GM12878 (cell line): ENCODE results near the gene ZCCHC18. TPM values are rescaled to one million over a fixed set of nuclear protein-coding genes. Genes with fewer than 3 reads are reported as not detected.

ENCODE experiments used
- ATAC-seq: fragments of 200-7000 bp; cut with Tn5 transposase; 3 replicates; pipeline ENCODE4 v1.9.1; 2020; ENCODE audit warnings: mild to moderate bottlenecking, moderate library complexity
- BruUV-seq: library from RNA; stranded (reverse); fragments of 400-500 nt; replicated peaks from 2 replicates; lab custom pipeline; 2021; lab: Mats Ljungman, UMichigan
- CTCF ChIA-PET: fragments of 300-600 bp; sonication (Branson Sonifier 250); formaldehyde crosslinking; extraction: SDS; loops from one replicate; lab custom pipeline; 2021; ENCODE audit warnings: inconsistent platforms; lab: Yijun Ruan, JAX
- POLR2A ChIA-PET: fragments of 350-600 bp; formaldehyde crosslinking; extraction: SDS; loops from one replicate; lab custom pipeline; 2021; ENCODE audit warnings: inconsistent platforms; lab: Charles Lee
- RAD21 ChIA-PET: fragments of 300-600 bp; sonication (Branson Sonifier 250); formaldehyde crosslinking; loops from one replicate; lab custom pipeline; 2023; ENCODE audit warnings: antibody characterized with exemption; ENCODE audit not compliant: unreplicated experiment; lab: Charles Lee
- SMC1A ChIA-PET: fragments of 300-600 bp; sonication (Branson Sonifier 250); formaldehyde crosslinking; loops from one replicate; lab custom pipeline; 2023; ENCODE audit not compliant: unreplicated experiment, uncharacterized antibody; lab: Charles Lee
- DNase-seq: peaks from one replicate; pipeline ENCODE4 v3.0.0-alpha.2; 2011; ENCODE audit warnings: low read depth, low spot score
- FAIRE-seq: peaks from 3 replicates; lab custom pipeline; 2011; peaks lifted over from hg19 to GRCh38; lab: Jason Lieb, UNC
- H2AFZ ChIP-seq: 2 replicates; pipeline ENCODE4 v1.6.0; 2011; ENCODE audit warnings: low read depth, low read length, control low read depth; ENCODE audit not compliant: control insufficient read depth
- H3K27ac ChIP-seq: 2 replicates; pipeline ENCODE4 v1.5.1; 2011; ENCODE audit warnings: control low read depth; ENCODE audit not compliant: control insufficient read depth, insufficient read depth
- H3K27me3 ChIP-seq, 2 experiments: replicated peaks in 1 of 2; 2 replicates each; pipeline versions ENCODE4 v1.6.0 to v1.6.1; 2011; ENCODE audit warnings: low read length in 1 of 2; ENCODE audit not compliant: control insufficient read depth in 2 of 2, insufficient read depth in 2 of 2
- H3K36me3 ChIP-seq, 2 experiments: 2 replicates each; pipeline ENCODE4 v1.5.1; 2011; ENCODE audit warnings: low read length in 1 of 2; ENCODE audit not compliant: control insufficient read depth in 2 of 2, insufficient read depth in 2 of 2
- H3K4me1 ChIP-seq: 2 replicates; pipeline ENCODE4 v1.6.1; 2011; ENCODE audit warnings: mild to moderate bottlenecking, low read length, moderate library complexity, mixed read lengths; ENCODE audit not compliant: control insufficient read depth, insufficient read depth
- H3K4me2 ChIP-seq: 2 replicates; pipeline ENCODE4 v1.6.0; 2011; ENCODE audit warnings: control low read depth; ENCODE audit not compliant: control insufficient read depth, insufficient read depth
- H3K4me3 ChIP-seq: fragments of 200-600 bp; sonication (generic); 2 replicates; pipeline ENCODE4 v1.5.1; 2016
- H3K79me2 ChIP-seq: 2 replicates; pipeline ENCODE4 v1.6.0; 2011; ENCODE audit warnings: low read length; ENCODE audit not compliant: control insufficient read depth, insufficient read depth
- H3K9ac ChIP-seq: 2 replicates; pipeline ENCODE4 v1.8.0; 2011; ENCODE audit warnings: low read length, control low read depth, mixed read lengths; ENCODE audit not compliant: control insufficient read depth, insufficient read depth
- H3K9me3 ChIP-seq: replicated peaks from 3 replicates; pipeline ENCODE4 v1.5.1; 2011; ENCODE audit warnings: mild to moderate bottlenecking, low read length; ENCODE audit not compliant: control insufficient read depth, insufficient read depth
- H4K20me1 ChIP-seq: 2 replicates; pipeline ENCODE4 v1.6.0; 2011; ENCODE audit not compliant: control insufficient read depth, insufficient read depth
- CEBPB ChIP-seq, 2 experiments: fragments of 150-350 bp in 1 of 2; IDR thresholded peaks; 2 replicates each; pipeline ENCODE4 v1.6.1; 2012 to 2014; ENCODE audit warnings: low read depth in 2 of 2, low read length in 2 of 2, borderline replicate concordance in 1 of 2, inconsistent platforms in 1 of 2
- NFYA ChIP-seq: IDR thresholded peaks from 2 replicates; pipeline ENCODE4 v1.6.1; 2011; ENCODE audit warnings: low read depth, mild to moderate bottlenecking, low read length, improper control_type of control experiment, borderline replicate concordance
- NFYB ChIP-seq: IDR thresholded peaks from 2 replicates; pipeline ENCODE4 v1.6.1; 2011; ENCODE audit warnings: low read depth, mild to moderate bottlenecking, low read length, improper control_type of control experiment, moderate library complexity; ENCODE audit not compliant: insufficient read depth
- POU2F2 ChIP-seq: IDR thresholded peaks from 3 replicates; pipeline ENCODE4 v1.6.1; 2011; ENCODE audit warnings: low read depth, mild to moderate bottlenecking, low read length, borderline replicate concordance
- SKIL ChIP-seq: fragments of 450-650 bp; IDR thresholded peaks from 2 replicates; pipeline ENCODE4 v1.6.1; 2017; ENCODE audit warnings: mild to moderate bottlenecking, low read depth, inconsistent platforms; ENCODE audit not compliant: poor library complexity, severe bottlenecking
- SMC3 ChIP-seq: IDR thresholded peaks from 2 replicates; pipeline ENCODE4 v1.6.1; 2011; ENCODE audit warnings: low read length, improper control_type of control experiment, borderline replicate concordance
- USF2 ChIP-seq: IDR thresholded peaks from 2 replicates; pipeline ENCODE4 v1.6.1; 2011; ENCODE audit warnings: low read depth, low read length, improper control_type of control experiment, borderline replicate concordance
- WGBS: methylation state at CpG from one replicate; pipeline ENCODE4 v1.1.6; 2016; ENCODE audit warnings: low lambda C conversion rate; ENCODE audit not compliant: insufficient replicate concordance, insufficient coverage; ENCODE audit errors: missing lambda C conversion rate; 5-methylcytosine and 5-hydroxymethylcytosine counted together
- in situ Hi-C: fragments of 300-500 bp; cut with MboI; formaldehyde crosslinking; loops from 9 replicates; pipeline ENCODE4 v1.14.3; 2018; ENCODE audit warnings: mixed read lengths
- intact Hi-C: fragments of 100-400 bp; cut with micrococcal nuclease; formaldehyde crosslinking; loops from one replicate; pipeline ENCODE4 v1.14.2; 2022; ENCODE audit not compliant: unreplicated experiment
- polyA plus RNA-seq, 11 experiments: library from polyadenylated mRNA; depleted of rRNA in 4 of 11; unstranded in 6 of 11; stranded (reverse) in 5 of 11; fragments of >200 nt; fragmentation: Nextera tagmentation in 4 of 11; fragmentation: Illumina TruSeq in 1 of 11; extraction: Ambion mirVana in 4 of 11; extraction: Trizol in 1 of 11; gene quantifications; 1 replicate in 1 of 11; 2 replicates in 10 of 11; pipeline versions ENCODE4 v1.2.1 to v1.2.3, GENCODE V29; 2011 to 2016; ENCODE audit warnings: inconsistent platforms in 2 of 11, missing spikeins in 2 of 11, low read depth in 1 of 11
- total RNA-seq, 4 experiments: library from RNA; depleted of rRNA in 3 of 4; stranded (reverse); fragments of >200 nt in 3 of 4; fragmentation: Illumina TruSeq in 1 of 4; extraction: Trizol in 1 of 4; gene quantifications; 2 replicates each; pipeline versions ENCODE4 v1.2.1 to v1.2.3, GENCODE V29; 2013 to 2021
- TF ChIP-seq, protein P1 (sequence below): fragments of 450-650 bp; IDR thresholded peaks from 2 replicates; pipeline ENCODE4 v1.6.1; 2014; ENCODE audit warnings: mild to moderate bottlenecking
- TF ChIP-seq, protein P2 (sequence below): fragments of 450-650 bp; IDR thresholded peaks from 2 replicates; pipeline ENCODE4 v1.6.1; 2017; ENCODE audit warnings: low read depth, mild to moderate bottlenecking, moderate library complexity

Gene ZCCHC18
- total and polyA plus RNA-seq, 10 of the 15 experiments (the other 5 are each of a cell fraction or from before 2014, with no cell fraction given), result 1.0 to 4.2 (median 2.3) TPM

DNA sequence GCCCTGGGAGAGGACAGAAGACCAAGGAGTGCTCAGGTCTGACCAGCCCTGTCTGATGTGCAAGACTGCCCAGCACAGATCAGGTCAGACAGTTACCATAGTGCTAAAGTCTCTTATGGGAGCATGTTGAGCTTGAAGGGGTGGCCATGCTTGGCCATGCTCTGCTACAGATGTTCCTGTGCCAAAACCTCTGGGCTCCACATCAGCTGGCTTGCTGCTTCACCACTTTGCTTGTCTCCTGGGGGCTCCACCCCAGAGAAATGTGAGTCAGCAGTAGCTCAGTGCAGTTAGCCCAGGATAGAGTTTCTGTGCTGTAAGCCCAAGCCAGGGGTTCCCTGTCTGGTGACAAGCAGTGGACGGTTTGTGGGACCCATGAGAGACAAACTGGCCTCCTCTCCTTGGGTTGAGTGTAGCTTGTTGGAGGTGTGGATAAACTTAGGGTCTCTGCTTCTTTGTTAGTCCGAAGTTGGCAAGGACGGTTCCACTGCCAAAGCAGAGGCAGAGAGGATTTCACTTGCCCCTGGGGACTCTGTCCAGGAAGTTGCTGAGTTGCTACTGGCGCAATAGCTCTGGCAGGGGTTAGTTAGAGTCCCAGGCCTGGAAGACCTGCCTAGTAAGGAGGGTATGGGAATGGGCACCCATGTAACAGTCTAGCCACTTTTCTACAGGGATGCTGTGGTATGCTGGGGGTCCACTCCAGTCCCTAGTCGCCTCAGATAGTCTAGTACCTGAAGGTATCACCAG, 27.6 kb upstream of the ZCCHC18 start:
- no peak overlapping the region for H2AFZ ChIP-seq
- ChIA-PET POLR2A (no interaction called here), CTCF (no interaction called here), SMC1A (no interaction called here), RAD21 (no interaction called here)
- in situ Hi-C loops (no loop called here), intact Hi-C loops (no loop called here)
- no peaks in the 10 kb centered on the region; a peak in 1 of 4 replicates for H3K27me3 ChIP-seq
- DNase-seq, result no peak
- no peak for FAIRE-seq
- no peak overlapping the region for H3K4me3 ChIP-seq
- no peak overlapping the region for H3K27ac ChIP-seq
- no peaks in the 10 kb centered on the region for H3K36me3 ChIP-seq
- H3K9ac ChIP-seq, result no peak overlapping the region
- H3K4me1 ChIP-seq, result no peaks in the 10 kb centered on the region
- H3K9me3 ChIP-seq, result no peaks in the 10 kb centered on the region
- no peaks in the 10 kb centered on the region for H3K79me2 ChIP-seq
- ATAC-seq, result no peak
- no TSS peak for BruUV-seq
- 30% methylated on average over 5 of the region's 5 CpGs for WGBS
- H4K20me1 ChIP-seq, result no peaks in the 10 kb centered on the region
- no peak overlapping the region for H3K4me2 ChIP-seq
- no peak for TF ChIP-seq USF2
- no peak for TF ChIP-seq NFYA

- Histone ChIP-seq H3K79me2 (no peaks in the 10 kb centered on the region), H3K4me2 (no peak overlapping the region), H3K4me1 (no peaks in the 10 kb centered on the region), H3K27me3 (no peaks in the 10 kb centered on the region; a peak in 1 of 4 replicates), H3K4me3 (no peak overlapping the region), H3K27ac (no peak overlapping the region), H3K9ac (no peak overlapping the region), H2AFZ (no peak overlapping the region), H3K36me3 (no peaks in the 10 kb centered on the region), H4K20me1 (no peaks in the 10 kb centered on the region), H3K9me3 (no peaks in the 10 kb centered on the region)
- in situ Hi-C loops, result no loop called here
- RAD21 ChIA-PET, result no interaction called here
- DNase-seq (no peak), FAIRE-seq (no peak), ATAC-seq (no peak)
- 26% methylated on average over 7 of the region's 7 CpGs for WGBS
- SMC1A ChIA-PET, result no interaction called here
- BruUV-seq, result no TSS peak
- POLR2A ChIA-PET, result interaction anchor here (0.6 kb wide), 1 partner anchor 398 kb away, joined by 5 read pairs; no protein-coding TSS in a partner anchor
- CTCF ChIA-PET, result no interaction called here
- intact Hi-C loops, result no loop called here
- TF ChIP-seq CEBPB (IDR thresholded peaks at IDR 0.05; ENCODE audit: borderline replicate concordance in 1 of 2, low read depth in 2 of 2, low read length in 2 of 2) (no peak), POU2F2 (no peak), SKIL (no peak), NFYB (no peak), SMC3 (no peak)
- TF ChIP-seq, protein P1, sequence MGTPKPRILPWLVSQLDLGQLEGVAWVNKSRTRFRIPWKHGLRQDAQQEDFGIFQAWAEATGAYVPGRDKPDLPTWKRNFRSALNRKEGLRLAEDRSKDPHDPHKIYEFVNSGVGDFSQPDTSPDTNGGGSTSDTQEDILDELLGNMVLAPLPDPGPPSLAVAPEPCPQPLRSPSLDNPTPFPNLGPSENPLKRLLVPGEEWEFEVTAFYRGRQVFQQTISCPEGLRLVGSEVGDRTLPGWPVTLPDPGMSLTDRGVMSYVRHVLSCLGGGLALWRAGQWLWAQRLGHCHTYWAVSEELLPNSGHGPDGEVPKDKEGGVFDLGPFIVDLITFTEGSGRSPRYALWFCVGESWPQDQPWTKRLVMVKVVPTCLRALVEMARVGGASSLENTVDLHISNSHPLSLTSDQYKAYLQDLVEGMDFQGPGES, result no peak
- TF ChIP-seq, protein P2, sequence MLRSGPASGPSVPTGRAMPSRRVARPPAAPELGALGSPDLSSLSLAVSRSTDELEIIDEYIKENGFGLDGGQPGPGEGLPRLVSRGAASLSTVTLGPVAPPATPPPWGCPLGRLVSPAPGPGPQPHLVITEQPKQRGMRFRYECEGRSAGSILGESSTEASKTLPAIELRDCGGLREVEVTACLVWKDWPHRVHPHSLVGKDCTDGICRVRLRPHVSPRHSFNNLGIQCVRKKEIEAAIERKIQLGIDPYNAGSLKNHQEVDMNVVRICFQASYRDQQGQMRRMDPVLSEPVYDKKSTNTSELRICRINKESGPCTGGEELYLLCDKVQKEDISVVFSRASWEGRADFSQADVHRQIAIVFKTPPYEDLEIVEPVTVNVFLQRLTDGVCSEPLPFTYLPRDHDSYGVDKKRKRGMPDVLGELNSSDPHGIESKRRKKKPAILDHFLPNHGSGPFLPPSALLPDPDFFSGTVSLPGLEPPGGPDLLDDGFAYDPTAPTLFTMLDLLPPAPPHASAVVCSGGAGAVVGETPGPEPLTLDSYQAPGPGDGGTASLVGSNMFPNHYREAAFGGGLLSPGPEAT, result no peak
Measured at GRCh38 chrX:104085477-104085876, 26.8 kb upstream of the ZCCHC18 start.
